Common myeloid progenitor, CD34-positive (primary cell): ENCODE measurements around the gene HHIPL1.

Experiments used
- CTCF ChIA-PET: fragments of 350-600 bp; sonication (Branson Sonifier 250); formaldehyde crosslinking; loops from one replicate; lab custom pipeline; 2021; ENCODE audit warnings: antibody characterized with exemption; lab: Charles Lee
- POLR2A ChIA-PET: fragments of 350-600 bp; sonication (Branson Sonifier 250); formaldehyde crosslinking; loops from one replicate; lab custom pipeline; 2021; ENCODE audit warnings: antibody characterized with exemption; lab: Charles Lee
- DNase-seq, 3 donors: peaks; one replicate each; pipeline versions ENCODE4 v3.0.0 to v3.0.0-alpha.2; 2013
- H3K27ac ChIP-seq, 2 experiments: 1 replicate in 1 of 2; 2 replicates in 1 of 2; pipeline ENCODE4 v1.7.0; 2013; ENCODE audit warnings: inconsistent platforms in 2 of 2, low read length in 2 of 2, mild to moderate bottlenecking in 2 of 2, low read depth in 1 of 2, moderate library complexity in 1 of 2; ENCODE audit not compliant: severe bottlenecking in 2 of 2, insufficient read depth in 1 of 2, poor library complexity in 1 of 2
- H3K27me3 ChIP-seq, 5 experiments: replicated peaks in 2 of 5; 1 replicate in 3 of 5; 2 replicates in 2 of 5; pipeline versions ENCODE4 v1.6.1 to v1.7.0; 2013; ENCODE audit warnings: low read length in 4 of 5, mild to moderate bottlenecking in 2 of 5, moderate library complexity in 2 of 5, inconsistent platforms in 1 of 5; ENCODE audit not compliant: insufficient read depth in 5 of 5, control insufficient read depth in 4 of 5
- H3K36me3 ChIP-seq, 4 experiments: 1 replicate in 2 of 4; 2 replicates in 2 of 4; pipeline versions ENCODE4 v1.6.1 to v1.7.0; 2013; ENCODE audit warnings: low read length in 3 of 4, control low read depth in 1 of 4, mild to moderate bottlenecking in 1 of 4; ENCODE audit not compliant: control insufficient read depth in 4 of 4, insufficient read depth in 4 of 4
- H3K4me1 ChIP-seq, 4 experiments: 1 replicate in 3 of 4; 2 replicates in 1 of 4; pipeline versions ENCODE4 v1.6.1 to v1.7.1; 2013; ENCODE audit warnings: low read length in 3 of 4, mild to moderate bottlenecking in 3 of 4, control low read depth in 1 of 4, inconsistent platforms in 1 of 4, moderate library complexity in 1 of 4; ENCODE audit not compliant: control insufficient read depth in 4 of 4, insufficient read depth in 4 of 4; ENCODE audit errors: control extremely low read depth in 1 of 4
- H3K4me3 ChIP-seq, 7 experiments: 1 replicate in 4 of 7; 2 replicates in 3 of 7; pipeline versions ENCODE4 v1.5.1 to v1.7.0; 2013; ENCODE audit warnings: mild to moderate bottlenecking in 7 of 7, low read length in 6 of 7, moderate library complexity in 6 of 7, inconsistent platforms in 2 of 7, low read depth in 2 of 7, control low read depth in 1 of 7; ENCODE audit not compliant: insufficient read depth in 4 of 7, control insufficient read depth in 1 of 7; ENCODE audit errors: extremely low read depth in 1 of 7
- H3K9me3 ChIP-seq, 5 experiments: 1 replicate in 4 of 5; 2 replicates in 1 of 5; pipeline versions ENCODE4 v1.6.1 to v1.7.1; 2013; ENCODE audit warnings: low read length in 4 of 5, mild to moderate bottlenecking in 2 of 5, inconsistent platforms in 1 of 5, low read depth in 1 of 5, moderate library complexity in 1 of 5; ENCODE audit not compliant: control insufficient read depth in 4 of 5, insufficient read depth in 2 of 5; ENCODE audit errors: control extremely low read depth in 1 of 5
- WGBS: methylation state at CpG from one replicate; pipeline ENCODE4 v1.1.5; 2013; ENCODE audit not compliant: insufficient coverage; 5-methylcytosine and 5-hydroxymethylcytosine counted together

The HHIPL1 gene

GRCh38 chr14:99688210-99688581 is 43.3 kb downstream of the HHIPL1 start:
- peaks cover 0 to 77% (median 24%) of the 10 kb centered on the region in 5 experiments for H3K27me3 ChIP-seq
- no peak for DNase-seq
- H3K4me1 ChIP-seq: peaks cover 0 to 20% (median 10%) of the 10 kb centered on the region in 4 experiments
- no peak overlapping the region for H3K4me3 ChIP-seq
- ChIA-PET CTCF (interaction anchor here (0.9 to 2.6 kb wide), 11 partner anchors 9 to 214 kb away, joined by 3 to 8 read pairs (median 4); no protein-coding TSS in a partner anchor), POLR2A (no interaction called here)
- H3K27ac ChIP-seq: no peak overlapping the region
- under 1% methylated on average over 10 of the region's 10 CpGs for WGBS
- no peaks in the 10 kb centered on the region for H3K9me3 ChIP-seq
- no peaks in the 10 kb centered on the region for H3K36me3 ChIP-seq

- Histone ChIP-seq H3K4me1 (peaks cover 0 to 16% (median 6%) of the 10 kb centered on the region in 4 experiments), H3K27me3 (peaks cover 0 to 77% (median 24%) of the 10 kb centered on the region in 5 experiments), H3K4me3 (no peak overlapping the region), H3K27ac (no peak overlapping the region), H3K9me3 (no peaks in the 10 kb centered on the region), H3K36me3 (no peaks in the 10 kb centered on the region)
- ChIA-PET CTCF (interaction anchor here (0.9 to 2.6 kb wide), 11 partner anchors 9 to 213 kb away, joined by 3 to 8 read pairs (median 4); no protein-coding TSS in a partner anchor), POLR2A (no interaction called here)
- 88% methylated on average over 10 of the region's 11 CpGs for WGBS
- no peak for DNase-seq
Observed at GRCh38 chr14:99688629-99689028, 43.7 kb downstream of the HHIPL1 start.

DNA sequence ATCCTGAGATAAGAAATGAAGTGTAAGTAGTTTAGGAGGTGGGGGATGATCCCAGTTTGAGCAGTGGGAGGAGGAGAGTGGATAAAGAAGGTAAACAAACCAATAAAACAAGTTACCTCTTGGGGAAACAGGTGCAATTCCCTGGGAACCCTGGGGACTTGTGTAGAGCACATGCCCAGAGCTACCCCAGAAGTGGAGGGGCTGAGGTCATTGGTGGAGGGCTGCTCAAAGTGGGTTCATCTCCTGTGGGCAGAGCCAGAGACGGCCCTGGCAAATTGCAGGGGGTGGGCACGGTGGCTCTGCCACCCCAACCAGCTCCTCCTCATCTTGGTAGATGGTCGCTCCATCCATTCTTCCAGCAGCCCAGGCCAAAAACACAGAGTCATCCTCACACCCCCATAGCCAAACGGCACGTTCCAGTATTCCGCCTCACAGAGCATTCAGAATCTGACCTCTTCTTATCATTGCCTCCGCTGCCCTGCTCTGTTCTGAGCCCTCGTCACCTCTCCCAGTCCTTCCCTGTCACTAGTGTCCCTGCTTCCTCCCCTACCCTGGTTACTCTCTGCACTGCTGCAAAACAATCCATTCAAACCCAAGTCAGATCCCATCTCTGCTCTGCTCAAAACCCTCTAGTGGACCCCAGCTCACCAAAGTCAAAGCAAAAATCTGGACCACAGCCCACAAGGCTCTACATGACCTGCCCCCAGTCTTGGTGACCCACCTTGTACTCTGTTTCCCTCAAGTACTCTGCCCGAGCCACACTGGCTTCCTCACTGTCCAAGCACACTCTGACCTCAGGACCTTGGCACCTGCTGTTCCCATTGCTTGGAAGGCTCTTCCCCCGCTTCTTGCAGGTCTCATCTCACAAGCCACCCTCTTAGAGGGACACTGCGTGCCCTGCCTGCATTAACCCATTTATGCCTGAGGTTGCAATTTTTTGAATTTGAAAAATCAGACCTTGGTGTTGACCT is 44.6 kb downstream of the HHIPL1 start:
- POLR2A ChIA-PET: no interaction called here
- H3K27ac ChIP-seq: no peak overlapping the region
- no peak for DNase-seq
- CTCF ChIA-PET: interaction anchor here (1.3 to 2.5 kb wide), 3 partner anchors 10 to 198 kb away, joined by 3 to 7 read pairs (median 5); no protein-coding TSS in a partner anchor
- H3K36me3 ChIP-seq: no peaks in the 10 kb centered on the region
- peaks cover 0 to 79% (median 24%) of the 10 kb centered on the region in 5 experiments for H3K27me3 ChIP-seq
- no peaks in the 10 kb centered on the region for H3K9me3 ChIP-seq
- 95% methylated on average over 10 of the region's 11 CpGs for WGBS
- peaks cover 0 to 12% (median 3%) of the 10 kb centered on the region in 4 experiments for H3K4me1 ChIP-seq
- no peak overlapping the region for H3K4me3 ChIP-seq

- ChIA-PET CTCF (interaction anchor here (0.9 to 2.5 kb wide), 2 partner anchors 11 to 39 kb away, joined by 3 to 7 read pairs; no protein-coding TSS in a partner anchor), POLR2A (no interaction called here)
- H3K27ac ChIP-seq: no peak overlapping the region
- 100% methylated on average over 2 of the region's 5 CpGs for WGBS
- H3K36me3 ChIP-seq: no peaks in the 10 kb centered on the region
- no peak overlapping the region for H3K4me3 ChIP-seq
- H3K27me3 ChIP-seq: peaks cover 0 to 72% (median 22%) of the 10 kb centered on the region in 5 experiments
- H3K4me1 ChIP-seq: peaks cover 0 to 10% (median 1%) of the 10 kb centered on the region in 4 experiments
- H3K9me3 ChIP-seq: no peaks in the 10 kb centered on the region
- DNase-seq: no peak
Observed at GRCh38 chr14:99690636-99691035, 45.7 kb downstream of the HHIPL1 start.

- no peak overlapping the region for H3K4me3 ChIP-seq
- DNase-seq: no peak
- peaks cover 0 to 65% (median 22%) of the 10 kb centered on the region in 5 experiments for H3K27me3 ChIP-seq
- H3K9me3 ChIP-seq: no peaks in the 10 kb centered on the region
- H3K27ac ChIP-seq: no peak overlapping the region
- CTCF ChIA-PET: interaction anchor here (0.9 kb wide), 1 partner anchor 38 kb away, joined by 3 read pairs; no protein-coding TSS in a partner anchor
- H3K4me1 ChIP-seq: peaks cover 0 to 10% (median 1%) of the 10 kb centered on the region in 4 experiments
- whole genome bisulfite sequencing: 94% methylated on average over 10 of the region's 13 CpGs
- H3K36me3 ChIP-seq: no peaks in the 10 kb centered on the region
- POLR2A ChIA-PET: no interaction called here
Observed at GRCh38 chr14:99691111-99691885, 46.4 kb downstream of the HHIPL1 start.

- 76% methylated on average over 3 of the region's 3 CpGs for WGBS
- H3K4me3 ChIP-seq: no peak overlapping the region
- no peaks in the 10 kb centered on the region for H3K4me1 ChIP-seq
- no peak overlapping the region for H3K27ac ChIP-seq
- ChIA-PET POLR2A (no interaction called here), CTCF (no interaction called here)
- DNase-seq: no peak
- peaks cover 0 to 11% (median 3%) of the 10 kb centered on the region in 5 experiments for H3K9me3 ChIP-seq
- H3K36me3 ChIP-seq: no peaks in the 10 kb centered on the region
- H3K27me3 ChIP-seq: peaks cover 0 to 61% (median 15%) of the 10 kb centered on the region in 5 experiments
Observed at GRCh38 chr14:99693918-99694317, 49.0 kb downstream of the HHIPL1 start.
